ENCODE results near the gene SPTBN4. TPM values are rescaled to one million over a fixed set of nuclear protein-coding genes. Genes with fewer than 3 reads are reported as not detected.

SPTBN4 gene
- total RNA-seq, 4 donors from 2014 or later: 0.30 to 1.2 (median 0.71) TPM

GRCh38 chr19:40605216-40605971 is 138.6 kb downstream of the SPTBN4 start:
- Histone ChIP-seq H3K4me3 (peak overlapping the region; percentile 64), H3K4me1 (peaks cover 90% of the 10 kb centered on the region), H3K27ac (peak overlapping the region; percentile 92), H3K9me3 (no peaks in the 10 kb centered on the region), H3K27me3 (no peaks in the 10 kb centered on the region), H3K36me3 (no peaks in the 10 kb centered on the region)
- no peak for TF ChIP-seq POLR2A (IDR thresholded peaks at IDR 0.05)
- TF ChIP-seq CTCF (IDR thresholded peaks at IDR 0.05): no peak
- TF ChIP-seq POLR2AphosphoS5 (IDR thresholded peaks at IDR 0.05): peak; percentile 11 to 66 (median 34)
- TF ChIP-seq EP300 (IDR thresholded peaks at IDR 0.05): no peak
- WGBS: 7% methylated on average over 10 of the region's 71 CpGs
- peak in 1 of 2 donors; percentile 90 for DNase-seq (ENCODE audit: low spot score in 2 of 2)

GRCh38 chr19:40607311-40608239 is 140.8 kb downstream of the SPTBN4 start:
- Histone ChIP-seq H3K4me1 (peaks cover 88% of the 10 kb centered on the region), H3K36me3 (no peaks in the 10 kb centered on the region), H3K27me3 (no peaks in the 10 kb centered on the region), H3K4me3 (no peak overlapping the region), H3K9me3 (no peaks in the 10 kb centered on the region), H3K27ac (peak overlapping the region; percentile 92)
- 45% methylated on average over 21 of the region's 31 CpGs for WGBS
- DNase-seq (ENCODE audit: low spot score in 2 of 2): no peak
- no peak for TF ChIP-seq EP300 (IDR thresholded peaks at IDR 0.05)
- TF ChIP-seq POLR2AphosphoS5 (IDR thresholded peaks at IDR 0.05): no peak

GRCh38 chr19:40608240-40608621 is 141.4 kb downstream of the SPTBN4 start:
- peak overlapping the region; percentile 92 for H3K27ac ChIP-seq
- WGBS: 75% methylated on average over 14 of the region's 14 CpGs
- no peak for TF ChIP-seq POLR2AphosphoS5 (IDR thresholded peaks at IDR 0.05)
- no peak for TF ChIP-seq POLR2A (IDR thresholded peaks at IDR 0.05)
- no peak for TF ChIP-seq EP300 (IDR thresholded peaks at IDR 0.05)
- TF ChIP-seq CTCF (IDR thresholded peaks at IDR 0.05): no peak

GRCh38 chr19:40608957-40609356 is 142.2 kb downstream of the SPTBN4 start:
- Histone ChIP-seq H3K27ac (peak overlapping the region; percentile 83), H3K27me3 (no peaks in the 10 kb centered on the region), H3K36me3 (no peaks in the 10 kb centered on the region), H3K9me3 (no peaks in the 10 kb centered on the region), H3K4me1 (peaks cover 88% of the 10 kb centered on the region), H3K4me3 (peak overlapping the region; percentile 58)
- no peak for TF ChIP-seq EP300 (IDR thresholded peaks at IDR 0.05)
- no peak for TF ChIP-seq CTCF (IDR thresholded peaks at IDR 0.05)
- no peak for TF ChIP-seq POLR2AphosphoS5 (IDR thresholded peaks at IDR 0.05)
- no peak for TF ChIP-seq POLR2A (IDR thresholded peaks at IDR 0.05)
- 66% methylated on average over 4 of the region's 4 CpGs for WGBS
- DNase-seq (ENCODE audit: low spot score in 2 of 2): no peak

More at GRCh38 chr19:40608240-40608621, 141.4 kb downstream of the SPTBN4 start:
- Histone ChIP-seq H3K4me3 (no peak overlapping the region), H3K36me3 (no peaks in the 10 kb centered on the region), H3K27me3 (no peaks in the 10 kb centered on the region), H3K4me1 (peaks cover 85% of the 10 kb centered on the region), H3K9me3 (no peaks in the 10 kb centered on the region)
- DNase-seq (ENCODE audit: low spot score in 2 of 2): no peak

GRCh38 chr19:40609561-40610395 is 143.0 kb downstream of the SPTBN4 start:
- 2% methylated on average over 32 of the region's 50 CpGs for WGBS
- Histone ChIP-seq H3K27ac (peak overlapping the region; percentile 83), H3K9me3 (no peaks in the 10 kb centered on the region), H3K4me3 (peak overlapping the region; percentile 58), H3K27me3 (no peaks in the 10 kb centered on the region), H3K36me3 (no peaks in the 10 kb centered on the region), H3K4me1 (peaks cover 89% of the 10 kb centered on the region)
- TF ChIP-seq POLR2A (IDR thresholded peaks at IDR 0.05) (no peak), POLR2AphosphoS5 (IDR thresholded peaks at IDR 0.05) (peak in 1 of 3 donors; percentile 13), CTCF (IDR thresholded peaks at IDR 0.05) (no peak)
- DNase-seq (ENCODE audit: low spot score in 2 of 2): peak; percentile 98
